Ovary (tissue), 3 donors: Measurements from ENCODE around the gene GRIK5.

Source experiments
- POLR2A ChIP-seq: fragments of 450-650 bp; IDR thresholded peaks from one replicate; pipeline ENCODE4 v1.6.1; 2017; ENCODE audit warnings: antibody characterized with exemption, mild to moderate bottlenecking, moderate library complexity
- TF ChIP-seq, protein P1 (sequence below), 3 donors: fragments of 450-650 bp in 2 of 3; fragments of 200-600 bp in 1 of 3; IDR thresholded peaks; one replicate each; pipeline versions ENCODE4 v1.5.1 to v1.8.0; 2016 to 2022; ENCODE audit warnings: antibody characterized with exemption in 3 of 3, mild to moderate bottlenecking in 1 of 3
- donor health status: DM: no; HTN: no; CAD: no.

DNA sequence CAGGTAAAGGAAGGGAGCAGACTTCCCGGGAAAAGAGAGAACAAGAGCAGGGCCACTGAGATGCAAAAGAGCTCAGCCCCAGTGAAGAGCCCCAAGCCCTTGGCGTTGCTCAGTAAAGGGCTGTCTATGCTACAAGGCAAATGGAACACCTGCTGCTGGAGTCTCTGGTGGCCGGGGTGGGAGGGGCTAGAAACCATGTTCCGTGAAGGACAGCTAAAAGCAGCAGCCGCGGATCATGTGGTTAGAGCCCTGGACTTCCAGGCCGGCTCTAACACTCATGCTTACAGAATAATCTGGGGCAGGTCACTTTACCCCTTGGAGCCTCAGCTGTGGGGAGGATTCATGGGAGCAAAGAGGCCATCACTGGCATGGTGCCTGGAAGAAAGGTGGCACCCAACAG lies 44.4 kb upstream of the GRIK5 start:
- TF ChIP-seq, protein P1, sequence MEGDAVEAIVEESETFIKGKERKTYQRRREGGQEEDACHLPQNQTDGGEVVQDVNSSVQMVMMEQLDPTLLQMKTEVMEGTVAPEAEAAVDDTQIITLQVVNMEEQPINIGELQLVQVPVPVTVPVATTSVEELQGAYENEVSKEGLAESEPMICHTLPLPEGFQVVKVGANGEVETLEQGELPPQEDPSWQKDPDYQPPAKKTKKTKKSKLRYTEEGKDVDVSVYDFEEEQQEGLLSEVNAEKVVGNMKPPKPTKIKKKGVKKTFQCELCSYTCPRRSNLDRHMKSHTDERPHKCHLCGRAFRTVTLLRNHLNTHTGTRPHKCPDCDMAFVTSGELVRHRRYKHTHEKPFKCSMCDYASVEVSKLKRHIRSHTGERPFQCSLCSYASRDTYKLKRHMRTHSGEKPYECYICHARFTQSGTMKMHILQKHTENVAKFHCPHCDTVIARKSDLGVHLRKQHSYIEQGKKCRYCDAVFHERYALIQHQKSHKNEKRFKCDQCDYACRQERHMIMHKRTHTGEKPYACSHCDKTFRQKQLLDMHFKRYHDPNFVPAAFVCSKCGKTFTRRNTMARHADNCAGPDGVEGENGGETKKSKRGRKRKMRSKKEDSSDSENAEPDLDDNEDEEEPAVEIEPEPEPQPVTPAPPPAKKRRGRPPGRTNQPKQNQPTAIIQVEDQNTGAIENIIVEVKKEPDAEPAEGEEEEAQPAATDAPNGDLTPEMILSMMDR (IDR thresholded peaks at IDR 0.05) = no peak
- no peak for TF ChIP-seq POLR2A
